Neuron (in vitro differentiated cells): Measurements from ENCODE around the gene ZDHHC14.

Source experiments
- H2AFZ ChIP-seq: one replicate; pipeline ENCODE4 v1.6.1; 2013; ENCODE audit warnings: low read depth, mild to moderate bottlenecking, inconsistent platforms, low read length, moderate library complexity
- H3K27me3 ChIP-seq: one replicate; pipeline ENCODE4 v1.6.1; 2013; ENCODE audit warnings: low read length; ENCODE audit not compliant: insufficient read depth
- H3K36me3 ChIP-seq: one replicate; pipeline ENCODE4 v1.6.1; 2013; ENCODE audit warnings: low read length; ENCODE audit not compliant: insufficient read depth
- H3K4me1 ChIP-seq: one replicate; pipeline ENCODE4 v1.6.1; 2013; ENCODE audit warnings: low read length; ENCODE audit not compliant: insufficient read depth
- H3K4me3 ChIP-seq: 2 replicates; pipeline ENCODE4 v1.5.1; 2013; ENCODE audit warnings: mild to moderate bottlenecking, low read length, moderate library complexity
- H3K9me3 ChIP-seq: one replicate; pipeline ENCODE4 v1.6.1; 2013; ENCODE audit warnings: low read length

Gene ZDHHC14

GRCh38 chr6:157505912-157506491 lies 125.0 kb downstream of the ZDHHC14 start:
- Histone ChIP-seq H3K4me3 (no peak overlapping the region), H2AFZ (no peak overlapping the region), H3K27me3 (no peaks in the 10 kb centered on the region), H3K9me3 (no peaks in the 10 kb centered on the region), H3K36me3 (no peaks in the 10 kb centered on the region), H3K4me1 (no peaks in the 10 kb centered on the region)

GRCh38 chr6:157510323-157511188 lies 129.6 kb downstream of the ZDHHC14 start:
- H3K9me3 ChIP-seq = no peaks in the 10 kb centered on the region
- H3K4me3 ChIP-seq = no peak overlapping the region
- H2AFZ ChIP-seq = no peak overlapping the region
- H3K4me1 ChIP-seq = no peaks in the 10 kb centered on the region
- no peaks in the 10 kb centered on the region for H3K36me3 ChIP-seq
- H3K27me3 ChIP-seq = no peaks in the 10 kb centered on the region

GRCh38 chr6:157511682-157512381 lies 130.8 kb downstream of the ZDHHC14 start:
- Histone ChIP-seq H3K27me3 (no peaks in the 10 kb centered on the region), H3K36me3 (no peaks in the 10 kb centered on the region), H3K4me3 (no peak overlapping the region), H3K4me1 (no peaks in the 10 kb centered on the region), H3K9me3 (no peaks in the 10 kb centered on the region), H2AFZ (no peak overlapping the region)

GRCh38 chr6:157512382-157512682 lies 131.3 kb downstream of the ZDHHC14 start:
- Histone ChIP-seq H3K27me3 (no peaks in the 10 kb centered on the region), H2AFZ (no peak overlapping the region), H3K36me3 (no peaks in the 10 kb centered on the region), H3K4me1 (no peaks in the 10 kb centered on the region), H3K4me3 (no peak overlapping the region), H3K9me3 (no peaks in the 10 kb centered on the region)

- Histone ChIP-seq H3K9me3 (no peaks in the 10 kb centered on the region), H3K27me3 (no peaks in the 10 kb centered on the region), H3K36me3 (no peaks in the 10 kb centered on the region), H3K4me3 (no peak overlapping the region), H3K4me1 (no peaks in the 10 kb centered on the region), H2AFZ (no peak overlapping the region)
Measured at GRCh38 chr6:157513004-157513603, 132.1 kb downstream of the ZDHHC14 start.

GRCh38 chr6:157513619-157514485 lies 132.9 kb downstream of the ZDHHC14 start:
- Histone ChIP-seq H3K4me1 (no peaks in the 10 kb centered on the region), H3K36me3 (no peaks in the 10 kb centered on the region), H3K9me3 (no peaks in the 10 kb centered on the region), H3K27me3 (no peaks in the 10 kb centered on the region), H3K4me3 (no peak overlapping the region), H2AFZ (no peak overlapping the region)

GRCh38 chr6:157514659-157515496 lies 133.9 kb downstream of the ZDHHC14 start:
- no peaks in the 10 kb centered on the region for H3K36me3 ChIP-seq
- no peak overlapping the region for H3K4me3 ChIP-seq
- no peaks in the 10 kb centered on the region for H3K27me3 ChIP-seq
- H3K9me3 ChIP-seq = no peaks in the 10 kb centered on the region
- no peak overlapping the region for H2AFZ ChIP-seq
- no peaks in the 10 kb centered on the region for H3K4me1 ChIP-seq

- H3K27me3 ChIP-seq = no peaks in the 10 kb centered on the region
- no peaks in the 10 kb centered on the region for H3K9me3 ChIP-seq
- no peaks in the 10 kb centered on the region for H3K36me3 ChIP-seq
- no peaks in the 10 kb centered on the region for H3K4me1 ChIP-seq
- no peak overlapping the region for H2AFZ ChIP-seq
- H3K4me3 ChIP-seq = no peak overlapping the region
Measured at GRCh38 chr6:157516319-157517026, 135.5 kb downstream of the ZDHHC14 start.

GRCh38 chr6:157517601-157518359 lies 136.8 kb downstream of the ZDHHC14 start:
- Histone ChIP-seq H3K36me3 (no peaks in the 10 kb centered on the region), H3K4me3 (no peak overlapping the region), H3K27me3 (no peaks in the 10 kb centered on the region), H3K9me3 (no peaks in the 10 kb centered on the region), H2AFZ (no peak overlapping the region), H3K4me1 (no peaks in the 10 kb centered on the region)

GRCh38 chr6:157518397-157519250 lies 137.6 kb downstream of the ZDHHC14 start:
- no peak overlapping the region for H2AFZ ChIP-seq
- no peak overlapping the region for H3K4me3 ChIP-seq
- H3K4me1 ChIP-seq = no peaks in the 10 kb centered on the region
- H3K27me3 ChIP-seq = no peaks in the 10 kb centered on the region
- no peaks in the 10 kb centered on the region for H3K9me3 ChIP-seq
- H3K36me3 ChIP-seq = no peaks in the 10 kb centered on the region
